ENCODE results near the gene DIAPH1.

The DIAPH1 gene

GRCh38 chr5:141506381-141507155 is 112.2 kb downstream of the DIAPH1 start:
- Histone ChIP-seq H3K4me3 (ENCODE audit: low read length) (no peak overlapping the region), H3K9ac (ENCODE audit: low read depth, low read length) (peak overlapping the region; percentile 82), H3K4me2 (ENCODE audit: low read length) (no peak overlapping the region), H3K4me1 (ENCODE audit: control insufficient read depth, insufficient read depth, low read length) (peaks cover 30% of the 10 kb centered on the region), H3K9me3 (replicated peaks; ENCODE audit: low read length) (no peaks in the 10 kb centered on the region), H3K36me3 (ENCODE audit: insufficient read depth, low read length) (peaks cover 19% of the 10 kb centered on the region), H3K27me3 (ENCODE audit: control insufficient read depth, insufficient read depth, low read length) (no peaks in the 10 kb centered on the region)

GRCh38 chr5:141504216-141504615 is 114.6 kb downstream of the DIAPH1 start:
- peaks cover 9% of the 10 kb centered on the region for H3K36me3 ChIP-seq (ENCODE audit: insufficient read depth, low read length)
- H3K4me3 ChIP-seq (ENCODE audit: low read length), result no peak overlapping the region
- no peak overlapping the region for H3K4me2 ChIP-seq (ENCODE audit: low read length)
- no peak overlapping the region for H3K9ac ChIP-seq (ENCODE audit: low read depth, low read length)
- no peaks in the 10 kb centered on the region for H3K9me3 ChIP-seq (replicated peaks; ENCODE audit: low read length)
- no peaks in the 10 kb centered on the region for H3K27me3 ChIP-seq (ENCODE audit: control insufficient read depth, insufficient read depth, low read length)
- H3K4me1 ChIP-seq (ENCODE audit: control insufficient read depth, insufficient read depth, low read length), result peaks cover 22% of the 10 kb centered on the region

GRCh38 chr5:141503681-141504080 is 115.1 kb downstream of the DIAPH1 start:
- Histone ChIP-seq H3K4me3 (ENCODE audit: low read length) (no peak overlapping the region), H3K9ac (ENCODE audit: low read depth, low read length) (no peak overlapping the region), H3K36me3 (ENCODE audit: insufficient read depth, low read length) (peaks cover 9% of the 10 kb centered on the region), H3K4me2 (ENCODE audit: low read length) (no peak overlapping the region), H3K27me3 (ENCODE audit: control insufficient read depth, insufficient read depth, low read length) (no peaks in the 10 kb centered on the region), H3K4me1 (ENCODE audit: control insufficient read depth, insufficient read depth, low read length) (peaks cover 20% of the 10 kb centered on the region), H3K9me3 (replicated peaks; ENCODE audit: low read length) (no peaks in the 10 kb centered on the region)

- Histone ChIP-seq H3K4me1 (ENCODE audit: control insufficient read depth, insufficient read depth, low read length) (peaks cover 2% of the 10 kb centered on the region), H3K9ac (ENCODE audit: low read depth, low read length) (no peak overlapping the region), H3K27me3 (ENCODE audit: control insufficient read depth, insufficient read depth, low read length) (no peaks in the 10 kb centered on the region), H3K9me3 (replicated peaks; ENCODE audit: low read length) (no peaks in the 10 kb centered on the region), H3K4me2 (ENCODE audit: low read length) (no peak overlapping the region), H3K36me3 (ENCODE audit: insufficient read depth, low read length) (peaks cover 20% of the 10 kb centered on the region), H3K4me3 (ENCODE audit: low read length) (no peak overlapping the region)
Observed at GRCh38 chr5:141501761-141502160, 117.0 kb downstream of the DIAPH1 start.

GRCh38 chr5:141496038-141496437 is 122.8 kb downstream of the DIAPH1 start:
- Histone ChIP-seq H3K9ac (ENCODE audit: low read depth, low read length) (peak overlapping the region; percentile 59), H3K4me2 (ENCODE audit: low read length) (peak overlapping the region; percentile 25), H3K9me3 (replicated peaks; ENCODE audit: low read length) (no peaks in the 10 kb centered on the region), H3K4me3 (ENCODE audit: low read length) (no peak overlapping the region), H3K36me3 (ENCODE audit: insufficient read depth, low read length) (peaks cover 22% of the 10 kb centered on the region), H3K27me3 (ENCODE audit: control insufficient read depth, insufficient read depth, low read length) (no peaks in the 10 kb centered on the region), H3K4me1 (ENCODE audit: control insufficient read depth, insufficient read depth, low read length) (peaks cover 35% of the 10 kb centered on the region)

- H3K9ac ChIP-seq (ENCODE audit: low read depth, low read length), result peak overlapping the region; percentile 59
- H3K9me3 ChIP-seq (replicated peaks; ENCODE audit: low read length), result no peaks in the 10 kb centered on the region
- H3K4me2 ChIP-seq (ENCODE audit: low read length), result peak overlapping the region; percentile 19
- H3K27me3 ChIP-seq (ENCODE audit: control insufficient read depth, insufficient read depth, low read length), result no peaks in the 10 kb centered on the region
- peaks cover 28% of the 10 kb centered on the region for H3K36me3 ChIP-seq (ENCODE audit: insufficient read depth, low read length)
- H3K4me3 ChIP-seq (ENCODE audit: low read length), result no peak overlapping the region
- H3K4me1 ChIP-seq (ENCODE audit: control insufficient read depth, insufficient read depth, low read length), result peaks cover 35% of the 10 kb centered on the region
Observed at GRCh38 chr5:141495453-141495811, 123.4 kb downstream of the DIAPH1 start.

- Histone ChIP-seq H3K27me3 (ENCODE audit: control insufficient read depth, insufficient read depth, low read length) (no peaks in the 10 kb centered on the region), H3K9me3 (replicated peaks; ENCODE audit: low read length) (no peaks in the 10 kb centered on the region), H3K4me2 (ENCODE audit: low read length) (peak overlapping the region; percentile 19), H3K4me1 (ENCODE audit: control insufficient read depth, insufficient read depth, low read length) (peaks cover 37% of the 10 kb centered on the region), H3K36me3 (ENCODE audit: insufficient read depth, low read length) (peaks cover 32% of the 10 kb centered on the region), H3K4me3 (ENCODE audit: low read length) (no peak overlapping the region), H3K9ac (ENCODE audit: low read depth, low read length) (peak overlapping the region; percentile 59)
Observed at GRCh38 chr5:141494761-141495452, 123.9 kb downstream of the DIAPH1 start.

GRCh38 chr5:141493500-141494422 is 125.0 kb downstream of the DIAPH1 start:
- Histone ChIP-seq H3K27me3 (ENCODE audit: control insufficient read depth, insufficient read depth, low read length) (no peaks in the 10 kb centered on the region), H3K36me3 (ENCODE audit: insufficient read depth, low read length) (peaks cover 37% of the 10 kb centered on the region), H3K9me3 (replicated peaks; ENCODE audit: low read length) (no peaks in the 10 kb centered on the region), H3K4me1 (ENCODE audit: control insufficient read depth, insufficient read depth, low read length) (peaks cover 49% of the 10 kb centered on the region), H3K4me3 (ENCODE audit: low read length) (no peak overlapping the region), H3K4me2 (ENCODE audit: low read length) (peak overlapping the region; percentile 10), H3K9ac (ENCODE audit: low read depth, low read length) (peak overlapping the region; percentile 59)

GRCh38 chr5:141492168-141492885 is 126.5 kb downstream of the DIAPH1 start:
- Histone ChIP-seq H3K4me3 (ENCODE audit: low read length) (no peak overlapping the region), H3K27me3 (ENCODE audit: control insufficient read depth, insufficient read depth, low read length) (no peaks in the 10 kb centered on the region), H3K9ac (ENCODE audit: low read depth, low read length) (no peak overlapping the region)

GRCh38 chr5:141491323-141492167 is 127.3 kb downstream of the DIAPH1 start:
- peaks cover 62% of the 10 kb centered on the region for H3K4me1 ChIP-seq (ENCODE audit: control insufficient read depth, insufficient read depth, low read length)
- H3K9me3 ChIP-seq (replicated peaks; ENCODE audit: low read length), result no peaks in the 10 kb centered on the region
- H3K36me3 ChIP-seq (ENCODE audit: insufficient read depth, low read length), result peaks cover 33% of the 10 kb centered on the region

More at GRCh38 chr5:141492168-141492885, 126.5 kb downstream of the DIAPH1 start:
- H3K4me1 ChIP-seq (ENCODE audit: control insufficient read depth, insufficient read depth, low read length), result peaks cover 63% of the 10 kb centered on the region
- peaks cover 29% of the 10 kb centered on the region for H3K36me3 ChIP-seq (ENCODE audit: insufficient read depth, low read length)
- no peak overlapping the region for H3K4me2 ChIP-seq (ENCODE audit: low read length)
- H3K9me3 ChIP-seq (replicated peaks; ENCODE audit: low read length), result no peaks in the 10 kb centered on the region

More at GRCh38 chr5:141491323-141492167, 127.3 kb downstream of the DIAPH1 start:
- Histone ChIP-seq H3K27me3 (ENCODE audit: control insufficient read depth, insufficient read depth, low read length) (no peaks in the 10 kb centered on the region), H3K4me3 (ENCODE audit: low read length) (no peak overlapping the region), H3K9ac (ENCODE audit: low read depth, low read length) (no peak overlapping the region), H3K4me2 (ENCODE audit: low read length) (no peak overlapping the region)
